GM21528 (cell line): ENCODE data around the gene CEP170B.

Experiments used
- ATAC-seq: cut with Tn5 transposase; IDR thresholded peaks from one replicate; pipeline ENCODE4 v1.9.1; 2021; ENCODE audit warnings: mild to moderate bottlenecking, moderate library complexity; ENCODE audit not compliant: unreplicated experiment, low FRiP score

The CEP170B gene

DNA sequence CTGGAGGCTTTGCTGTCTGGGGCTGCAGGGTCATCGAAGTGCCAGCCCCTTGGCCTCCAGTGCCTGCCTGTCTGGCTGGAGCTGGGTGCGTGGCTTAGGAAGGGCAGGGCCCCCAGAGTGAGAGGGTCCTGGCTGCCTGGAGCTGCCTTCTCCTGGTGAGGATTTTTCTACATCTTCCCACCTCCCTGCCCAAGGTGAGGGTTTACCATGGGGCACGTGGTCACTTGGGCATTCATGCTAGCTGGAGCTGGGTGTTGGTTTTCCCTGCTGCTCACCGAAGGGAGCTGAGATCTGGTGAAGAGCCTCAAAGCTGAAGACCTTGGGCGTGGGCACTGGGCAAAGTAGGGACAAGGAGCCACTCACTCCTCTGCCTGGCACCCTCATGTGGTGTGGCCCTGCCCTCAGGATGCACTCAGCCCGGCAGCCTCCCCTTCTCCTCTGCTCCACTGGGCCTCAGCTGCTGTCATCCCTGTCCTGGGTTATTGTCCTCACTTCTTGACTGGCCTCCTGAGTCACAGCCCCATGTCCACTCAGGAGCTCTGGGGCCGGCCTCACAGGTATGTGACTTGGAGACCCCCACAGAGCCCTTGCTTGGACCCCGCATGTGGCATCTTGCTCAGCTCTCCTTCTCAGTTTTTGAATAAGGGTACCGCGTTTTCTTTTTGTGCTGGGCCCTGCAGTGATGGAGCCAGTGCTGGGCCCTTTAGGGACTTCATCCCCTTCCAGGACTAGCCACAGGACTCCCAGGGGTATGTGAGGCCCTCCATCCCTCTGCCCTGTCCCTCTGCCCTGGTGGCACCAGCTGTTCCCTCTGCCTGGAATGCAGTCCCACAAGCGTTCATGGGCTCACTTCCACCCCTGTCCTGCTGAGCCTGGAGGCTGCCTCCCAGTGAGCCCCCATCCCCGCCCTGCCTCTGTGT lies 1.6 kb downstream of the CEP170B start:
- no peak for ATAC-seq

DNA sequence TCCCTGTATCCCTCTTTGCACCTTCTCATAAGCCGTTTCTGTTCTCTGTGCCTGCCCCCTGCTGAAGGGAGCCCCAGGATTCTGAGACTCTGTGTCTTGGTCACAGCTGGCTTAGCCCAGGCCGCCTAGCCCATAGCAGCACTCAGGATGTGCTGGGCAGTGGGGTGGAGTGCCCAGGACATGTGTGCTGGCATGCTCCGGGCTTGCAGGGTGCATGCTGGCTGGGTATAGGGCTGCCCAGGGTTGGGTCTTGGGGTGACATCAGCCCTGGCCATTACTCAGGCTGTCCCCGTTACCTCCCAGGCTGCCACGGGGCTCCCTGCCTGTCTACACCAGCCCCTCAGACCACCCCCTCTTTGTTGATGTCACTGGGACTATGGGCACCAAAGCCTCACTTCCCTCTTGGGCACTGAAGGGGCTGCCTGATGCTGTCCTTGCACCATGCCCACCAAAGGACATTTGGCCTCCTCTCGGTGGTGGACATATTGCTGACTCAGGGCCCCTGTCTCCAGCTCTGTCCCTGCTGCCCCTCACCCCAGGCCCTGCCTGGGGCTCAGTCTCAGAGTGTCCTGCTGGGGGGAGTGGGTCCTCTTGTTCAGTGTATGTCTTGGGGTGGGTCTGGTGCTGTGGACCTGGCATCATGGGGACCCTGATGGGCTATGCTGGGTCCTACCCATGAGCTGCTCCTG lies 2.4 kb downstream of the CEP170B start:
- no peak for ATAC-seq

DNA sequence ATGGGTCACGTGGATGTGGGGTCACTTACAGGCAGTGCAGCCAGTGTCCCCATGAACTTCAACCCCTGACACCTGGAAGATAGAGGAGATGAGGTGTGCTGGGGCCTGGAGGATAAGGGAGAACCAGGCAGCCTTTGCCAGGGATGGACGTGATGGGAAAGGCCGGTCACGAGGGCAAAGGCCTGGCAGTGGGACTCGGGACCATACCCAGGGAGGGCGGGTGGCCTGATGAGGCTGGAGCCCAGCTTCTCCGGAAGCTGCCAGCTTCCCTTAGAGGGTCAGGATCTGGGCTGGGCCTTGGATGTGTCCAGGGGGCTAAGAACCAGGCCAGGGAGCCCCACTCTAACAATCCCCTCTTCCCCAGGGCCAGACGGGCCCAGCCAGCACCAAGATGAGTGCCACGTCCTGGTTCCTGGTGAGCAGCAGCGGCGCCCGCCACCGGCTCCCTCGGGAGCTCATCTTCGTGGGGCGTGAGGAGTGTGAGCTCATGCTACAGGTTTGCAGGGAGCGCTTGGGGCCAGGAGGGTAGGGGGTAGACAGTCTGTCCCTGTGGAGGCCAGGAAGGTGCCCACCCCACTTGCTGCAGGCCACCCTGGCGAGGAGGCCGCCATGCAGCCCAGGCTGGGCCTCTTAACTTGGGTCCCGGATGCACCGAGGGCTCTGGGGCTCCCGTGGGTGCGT lies 3.1 kb downstream of the CEP170B start:
- no peak for ATAC-seq

DNA sequence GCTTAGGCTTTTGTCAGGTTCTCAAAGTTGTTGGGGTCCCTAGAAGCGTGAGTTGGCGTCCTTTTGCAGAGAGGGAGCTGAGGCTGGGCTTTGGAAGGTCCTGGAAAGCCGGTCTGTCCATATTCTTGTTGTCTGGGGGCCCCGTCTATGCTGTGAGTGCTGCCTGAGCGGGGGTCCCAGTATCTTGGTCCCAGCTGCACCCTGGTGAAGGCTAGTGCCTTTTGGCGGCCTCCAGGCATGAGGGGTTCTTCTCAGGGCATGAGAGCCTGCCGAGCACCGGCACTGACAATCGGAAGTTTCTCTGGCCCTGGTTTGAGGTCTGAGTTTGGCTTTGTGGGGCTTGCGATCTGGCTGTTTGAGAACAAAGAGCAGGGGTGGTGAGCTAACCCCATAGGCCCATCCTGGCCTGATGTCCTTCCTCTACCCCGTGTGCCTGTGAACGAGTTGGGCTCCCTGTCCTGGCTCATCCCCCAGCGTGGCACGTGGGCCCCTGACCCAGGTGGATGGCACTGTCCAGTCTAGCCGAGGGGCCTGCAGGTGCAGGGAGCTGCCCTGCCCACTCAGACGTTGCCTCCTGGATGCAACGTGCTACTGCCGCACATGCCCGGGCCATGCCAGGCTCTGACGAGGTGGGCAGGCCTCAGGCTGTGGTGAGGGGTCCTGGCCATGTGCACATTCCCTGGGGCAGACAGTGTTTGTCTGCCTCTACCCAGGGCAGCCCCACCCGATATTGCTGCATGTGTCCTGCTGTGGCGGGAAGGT lies 3.9 kb downstream of the CEP170B start:
- ATAC-seq: no peak

DNA sequence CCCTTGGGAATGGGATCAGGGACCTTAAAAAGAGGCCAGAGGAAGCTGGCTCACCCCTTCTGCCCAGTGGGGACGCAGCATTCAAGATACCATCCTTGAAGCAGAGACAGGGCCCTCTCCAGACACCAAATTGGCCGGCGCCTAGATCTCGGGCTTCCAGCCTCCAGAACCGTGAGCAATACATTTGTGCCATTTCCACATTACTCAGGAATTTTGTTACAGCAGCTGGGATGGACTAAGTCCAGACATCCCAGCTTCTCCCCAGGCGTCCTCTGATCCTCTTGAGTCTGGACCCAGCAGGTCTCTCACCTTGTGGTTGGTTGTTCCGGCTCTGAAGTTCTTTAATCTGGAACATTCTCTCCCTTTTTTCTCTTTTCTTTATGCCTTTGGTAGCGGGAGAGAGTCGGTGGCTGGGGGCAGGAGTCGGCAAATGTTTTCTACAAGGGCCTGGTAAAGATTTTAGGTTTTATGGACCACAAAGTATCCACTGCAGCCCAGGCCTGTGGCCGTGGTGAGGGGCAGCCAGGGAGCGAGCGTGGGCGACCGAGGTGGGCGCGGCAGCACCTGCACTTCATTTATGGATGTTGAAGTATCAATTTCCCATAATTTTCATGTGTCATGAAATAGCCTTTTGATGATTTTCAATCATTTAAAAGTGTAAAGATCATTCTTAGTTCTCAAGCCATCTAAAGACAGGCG lies 4.8 kb downstream of the CEP170B start:
- no peak for ATAC-seq

DNA sequence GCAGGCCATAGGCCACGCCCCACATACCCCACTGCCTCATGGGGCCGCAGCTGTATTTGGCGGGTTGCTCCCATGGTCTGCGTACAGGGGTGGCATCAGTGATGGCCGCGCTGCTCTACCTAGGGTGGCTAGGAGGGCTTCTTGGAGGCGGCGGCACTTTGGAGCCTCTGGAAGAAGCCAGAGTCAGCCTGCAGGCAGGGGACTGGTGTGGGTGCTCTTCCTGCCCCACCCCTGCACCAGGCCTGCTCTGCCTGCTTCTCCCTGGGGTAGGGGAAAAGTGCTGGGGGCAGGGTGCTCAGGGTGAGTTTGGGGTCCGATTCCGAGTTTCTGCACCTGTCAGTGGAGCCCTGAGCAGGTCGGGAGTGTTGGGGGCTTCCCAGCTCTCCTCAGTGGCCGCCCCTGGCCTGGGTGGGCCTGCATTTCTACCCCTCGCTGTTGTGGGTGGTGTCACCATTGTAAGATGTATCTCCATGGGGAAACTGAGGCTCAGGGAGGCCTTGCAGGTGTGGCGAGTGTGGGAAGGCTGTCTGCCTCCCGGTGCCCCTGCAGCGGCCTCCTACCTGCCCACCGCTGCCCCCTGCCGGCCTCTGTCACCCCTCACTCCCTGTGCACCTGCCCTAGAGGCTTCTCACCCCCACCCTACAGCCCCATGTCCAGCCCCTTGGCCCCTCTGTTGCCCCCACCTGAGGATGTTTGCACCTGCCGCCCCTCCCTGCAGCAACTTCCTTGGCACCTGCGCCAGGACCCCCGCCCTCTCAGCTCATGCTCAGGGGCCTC lies 5.5 kb downstream of the CEP170B start:
- ATAC-seq: no peak

DNA sequence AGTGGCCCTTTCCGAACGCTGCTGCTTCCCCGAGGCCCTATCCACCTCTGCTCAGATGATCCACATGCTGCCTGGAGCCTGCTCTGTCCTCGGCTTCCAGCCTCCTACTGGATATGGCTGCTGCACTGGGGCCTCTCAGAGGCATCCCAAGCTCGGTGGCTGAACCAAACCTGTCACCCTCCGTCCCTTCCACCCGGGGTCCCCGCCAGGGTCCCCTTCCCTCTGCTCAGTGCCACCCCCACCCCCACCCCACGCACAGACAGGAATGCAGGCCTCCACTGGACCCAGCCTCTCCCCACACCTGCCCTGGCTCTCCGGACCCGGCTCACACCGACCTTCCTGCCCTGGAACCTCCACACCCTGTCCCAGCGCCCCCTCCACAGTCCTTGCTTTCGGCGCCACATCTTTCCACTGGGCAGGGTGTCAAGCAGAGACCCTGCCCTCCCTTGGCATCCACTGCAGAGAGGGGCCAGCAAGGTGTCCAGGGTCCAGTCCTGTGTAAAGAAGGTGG lies 6.1 kb downstream of the CEP170B start:
- no peak for ATAC-seq

GRCh38 chr14:104871656-104872468 lies 6.8 kb downstream of the CEP170B start:
- no peak for ATAC-seq

- no peak for ATAC-seq
These were observed 7.6 kb downstream of the CEP170B start for GRCh38 chr14:104872469-104873341.

DNA sequence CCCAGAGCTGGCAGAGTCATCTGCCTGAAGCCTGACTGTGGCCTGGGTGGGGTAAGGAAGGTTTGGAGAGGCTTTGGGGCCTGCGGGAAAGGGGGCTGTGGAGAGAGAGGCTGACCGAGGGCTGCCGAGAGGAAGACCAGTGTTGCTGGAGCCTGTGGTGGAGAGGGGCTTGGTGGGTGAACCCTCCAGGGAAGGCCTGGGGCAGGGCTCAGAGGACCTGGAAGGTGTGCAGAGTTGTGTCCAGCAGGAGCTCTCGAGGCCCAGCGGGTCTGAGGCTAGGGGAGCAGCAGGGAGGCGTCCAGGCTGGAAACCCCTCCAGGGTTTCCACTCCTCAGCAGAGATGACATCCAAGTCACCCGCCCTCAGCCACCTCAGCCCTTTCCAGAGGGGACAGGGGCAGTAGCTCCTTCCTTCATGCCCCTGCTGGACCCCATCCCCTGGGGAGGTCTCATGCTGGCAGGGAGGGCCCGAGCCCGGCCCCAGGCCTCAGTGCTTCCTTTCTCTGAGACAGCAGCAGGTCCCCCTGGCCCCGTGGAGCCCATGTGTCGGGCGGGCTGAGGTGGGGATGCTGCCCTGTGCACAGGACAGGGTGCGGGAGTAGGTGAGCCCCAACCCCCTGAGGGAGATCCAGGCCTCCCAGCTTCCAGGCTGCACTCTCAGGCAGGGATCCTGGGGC lies 8.4 kb downstream of the CEP170B start:
- no peak for ATAC-seq

GRCh38 chr14:104874110-104874531 lies 9.1 kb downstream of the CEP170B start:
- ATAC-seq: no peak

- no peak for ATAC-seq
These were observed 9.7 kb downstream of the CEP170B start for GRCh38 chr14:104874571-104875411.

DNA sequence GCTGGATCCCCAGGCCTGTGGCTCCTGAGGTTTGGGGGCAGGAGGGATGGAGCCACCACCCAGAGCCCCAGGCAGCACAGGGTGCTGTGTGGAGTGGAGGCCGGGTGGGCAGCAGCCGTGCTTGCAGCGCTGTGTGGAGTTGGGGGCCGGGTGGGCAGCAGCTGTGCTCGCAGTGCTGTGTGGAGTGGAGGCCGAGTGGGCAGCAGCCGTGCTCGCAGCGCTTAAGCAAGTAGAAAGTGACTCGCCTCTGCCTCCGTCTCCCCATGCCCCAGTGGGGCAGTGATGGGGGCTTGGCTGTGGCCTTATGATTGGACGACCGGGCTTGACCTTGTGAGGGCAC lies 10.3 kb downstream of the CEP170B start:
- no peak for ATAC-seq

DNA sequence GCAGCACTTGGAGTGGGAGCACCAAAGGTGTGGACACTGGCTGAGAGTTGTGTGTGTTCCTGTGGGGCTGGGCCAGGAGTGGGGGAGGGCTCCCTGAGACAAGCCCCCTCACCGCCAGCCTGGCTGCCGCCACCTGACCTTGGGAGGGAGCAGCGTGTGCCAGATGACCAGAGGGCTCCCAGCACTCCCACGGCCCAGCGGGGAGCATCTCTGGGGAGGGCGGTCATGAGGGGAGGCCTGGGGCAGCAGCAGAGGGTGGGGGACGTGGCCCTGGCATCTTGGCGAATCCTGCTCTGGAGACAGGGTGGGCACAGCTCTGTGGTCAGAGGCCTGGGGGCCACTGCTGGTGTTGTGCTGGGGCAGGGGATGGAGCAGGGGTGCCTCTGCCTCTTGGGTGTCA lies 10.7 kb downstream of the CEP170B start:
- no peak for ATAC-seq

DNA sequence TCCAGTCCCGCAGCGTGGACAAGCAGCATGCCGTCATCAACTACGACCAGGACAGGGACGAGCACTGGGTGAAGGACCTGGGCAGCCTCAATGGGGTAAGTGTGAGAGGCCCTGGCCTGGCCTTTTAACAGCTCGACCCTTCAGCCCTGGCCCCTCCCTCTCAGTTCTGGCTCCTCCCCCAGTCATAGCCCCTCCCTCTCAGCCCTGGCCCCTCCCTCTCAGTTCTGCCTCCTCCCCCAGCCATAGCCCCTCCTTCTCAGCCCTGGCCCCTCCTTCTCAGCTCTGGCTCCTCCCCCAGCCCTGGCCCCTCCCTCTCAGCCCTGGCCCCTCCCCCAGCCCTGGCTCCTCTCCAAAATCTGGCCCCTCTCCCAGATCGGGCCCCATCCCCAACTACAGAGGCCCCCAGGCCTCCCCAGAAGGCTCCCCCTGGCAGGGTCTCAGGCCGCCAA lies 11.2 kb downstream of the CEP170B start:
- no peak for ATAC-seq
